ENCODE results near the gene HADH. TPM values are rescaled to one million over a fixed set of nuclear protein-coding genes. Genes with fewer than 3 reads are reported as not detected.
"Not testable (repeated sequence)": the region's sequence is repeated elsewhere in the genome, so short reads cannot be mapped to it uniquely, and the experiment has no call there.

HADH gene
- total RNA-seq, 1 donor from 2014 or later: 34.3 TPM

DNA sequence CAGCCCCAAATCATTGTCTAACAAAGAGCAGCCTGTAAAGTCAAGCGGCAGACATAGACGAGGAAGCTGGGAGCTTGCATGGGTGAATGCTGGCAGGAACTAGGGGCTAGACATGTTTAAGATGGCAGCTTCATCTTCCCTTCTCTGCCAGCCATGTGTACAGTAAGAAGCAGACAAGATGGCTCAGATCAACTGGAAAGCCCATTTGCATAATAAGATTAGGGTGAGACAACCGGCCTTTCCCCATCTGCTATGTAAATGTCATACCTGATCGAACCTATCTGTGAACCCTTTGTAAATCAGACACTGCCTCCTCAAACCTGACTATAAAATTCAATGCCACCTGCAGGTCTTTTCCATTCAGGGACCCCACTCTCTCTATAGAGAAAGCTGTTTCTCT is 22.8 kb upstream of the HADH start:
- intact Hi-C loops (cut with DNase I): no loop called here
- no peaks in the 10 kb centered on the region for H3K27me3 ChIP-seq
- no peak for DNase-seq (ENCODE audit: low spot score in 2 of 2)
- no peaks in the 10 kb centered on the region for H3K36me3 ChIP-seq
- peaks cover 0 to 5% of the 10 kb centered on the region in 2 donors for H3K4me1 ChIP-seq
- no peak overlapping the region for H3K27ac ChIP-seq
- no peaks in the 10 kb centered on the region for H3K9me3 ChIP-seq
- TF ChIP-seq, protein P1, sequence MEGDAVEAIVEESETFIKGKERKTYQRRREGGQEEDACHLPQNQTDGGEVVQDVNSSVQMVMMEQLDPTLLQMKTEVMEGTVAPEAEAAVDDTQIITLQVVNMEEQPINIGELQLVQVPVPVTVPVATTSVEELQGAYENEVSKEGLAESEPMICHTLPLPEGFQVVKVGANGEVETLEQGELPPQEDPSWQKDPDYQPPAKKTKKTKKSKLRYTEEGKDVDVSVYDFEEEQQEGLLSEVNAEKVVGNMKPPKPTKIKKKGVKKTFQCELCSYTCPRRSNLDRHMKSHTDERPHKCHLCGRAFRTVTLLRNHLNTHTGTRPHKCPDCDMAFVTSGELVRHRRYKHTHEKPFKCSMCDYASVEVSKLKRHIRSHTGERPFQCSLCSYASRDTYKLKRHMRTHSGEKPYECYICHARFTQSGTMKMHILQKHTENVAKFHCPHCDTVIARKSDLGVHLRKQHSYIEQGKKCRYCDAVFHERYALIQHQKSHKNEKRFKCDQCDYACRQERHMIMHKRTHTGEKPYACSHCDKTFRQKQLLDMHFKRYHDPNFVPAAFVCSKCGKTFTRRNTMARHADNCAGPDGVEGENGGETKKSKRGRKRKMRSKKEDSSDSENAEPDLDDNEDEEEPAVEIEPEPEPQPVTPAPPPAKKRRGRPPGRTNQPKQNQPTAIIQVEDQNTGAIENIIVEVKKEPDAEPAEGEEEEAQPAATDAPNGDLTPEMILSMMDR (IDR thresholded peaks at IDR 0.05): no peak
- no peak overlapping the region for H3K4me3 ChIP-seq

DNA sequence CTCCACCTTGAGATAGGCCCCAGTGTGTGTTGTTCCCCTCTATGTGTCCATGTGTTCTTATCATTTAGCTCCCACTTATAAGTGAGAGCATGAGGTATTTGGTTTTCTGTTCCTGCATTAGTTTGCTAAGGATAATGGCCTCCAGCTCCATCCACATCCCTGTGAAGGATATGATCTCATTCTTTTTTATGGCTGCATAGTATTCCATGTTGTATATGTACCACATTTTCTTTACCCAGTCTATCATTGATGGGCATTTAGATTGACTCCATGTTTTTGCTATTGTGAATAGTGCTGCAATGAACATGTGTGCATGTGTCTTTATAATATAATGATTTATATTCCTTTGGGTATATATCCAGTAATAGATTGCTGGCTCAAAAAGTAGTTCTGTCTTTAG is 22.2 kb upstream of the HADH start:
- H3K27me3 ChIP-seq; H3K36me3 ChIP-seq; H3K4me3 ChIP-seq; intact Hi-C loops (cut with DNase I); DNase-seq (ENCODE audit: low spot score in 2 of 2); H3K4me1 ChIP-seq; H3K9me3 ChIP-seq; H3K27ac ChIP-seq: not testable (repeated sequence)

DNA sequence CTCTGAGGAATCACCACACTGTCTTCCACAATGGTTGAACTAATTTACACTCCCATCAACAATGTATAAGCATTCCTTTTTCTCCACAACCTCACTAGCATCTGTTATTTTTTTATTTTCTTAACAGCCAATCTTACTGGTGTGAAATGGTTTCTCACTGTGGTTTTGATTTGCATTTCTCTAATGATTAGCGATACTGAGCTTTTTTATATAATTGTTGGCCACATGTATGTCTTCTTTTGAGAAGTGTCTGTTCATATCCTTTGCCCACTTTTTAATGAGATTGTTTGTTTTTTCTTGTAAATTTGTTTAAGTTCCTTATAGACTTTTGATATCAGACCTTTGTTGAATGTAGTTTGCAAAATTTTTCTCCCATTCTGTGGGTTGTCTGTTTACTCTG is 21.8 kb upstream of the HADH start:
- H3K4me1 ChIP-seq; H3K4me3 ChIP-seq; H3K9me3 ChIP-seq; DNase-seq (ENCODE audit: low spot score in 2 of 2); H3K27ac ChIP-seq; H3K27me3 ChIP-seq; intact Hi-C loops (cut with DNase I); H3K36me3 ChIP-seq: not testable (repeated sequence)

DNA sequence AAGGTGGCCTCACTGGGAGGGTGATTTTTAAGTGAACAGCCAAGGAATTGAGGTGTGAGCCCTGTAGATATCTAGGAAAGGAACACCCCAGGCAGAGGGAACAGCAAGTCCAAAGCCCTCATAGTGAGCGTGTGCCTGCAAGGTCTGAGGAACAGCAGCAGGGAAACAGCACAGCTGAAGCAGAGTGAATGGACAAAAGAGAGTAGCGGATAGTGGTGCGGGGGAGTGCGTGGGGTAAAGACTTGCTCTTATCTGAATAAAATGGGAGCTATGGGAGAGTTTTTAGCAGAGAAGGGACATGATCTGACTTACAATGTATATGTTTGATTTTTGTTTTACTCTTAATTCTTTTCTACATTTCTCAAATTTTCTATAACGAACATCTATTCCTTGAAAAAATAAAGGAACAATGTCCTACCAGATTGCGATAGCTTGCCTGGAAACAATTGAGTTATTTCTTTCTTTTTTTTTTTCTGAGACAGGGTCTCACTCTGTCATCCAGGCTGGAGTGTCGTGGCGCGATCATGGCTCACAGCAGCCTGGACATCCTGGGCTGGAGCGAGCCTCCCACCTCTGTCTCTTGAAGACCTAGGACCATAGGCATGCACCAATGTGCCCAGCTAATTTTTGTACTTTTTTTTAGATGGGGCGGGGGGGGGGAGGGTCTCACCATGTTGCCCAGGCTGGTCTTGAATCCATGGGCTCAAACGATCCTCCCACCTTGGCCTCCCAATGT is 19.5 kb upstream of the HADH start:
- DNase-seq (ENCODE audit: low spot score in 2 of 2): no peak
- Histone ChIP-seq H3K4me1 (no peaks in the 10 kb centered on the region), H3K9me3 (no peaks in the 10 kb centered on the region), H3K36me3 (no peaks in the 10 kb centered on the region), H3K4me3 (no peak overlapping the region), H3K27me3 (no peaks in the 10 kb centered on the region), H3K27ac (no peak overlapping the region)
- intact Hi-C loops (cut with DNase I): no loop called here
- TF ChIP-seq, protein P1 (IDR thresholded peaks at IDR 0.05): no peak

DNA sequence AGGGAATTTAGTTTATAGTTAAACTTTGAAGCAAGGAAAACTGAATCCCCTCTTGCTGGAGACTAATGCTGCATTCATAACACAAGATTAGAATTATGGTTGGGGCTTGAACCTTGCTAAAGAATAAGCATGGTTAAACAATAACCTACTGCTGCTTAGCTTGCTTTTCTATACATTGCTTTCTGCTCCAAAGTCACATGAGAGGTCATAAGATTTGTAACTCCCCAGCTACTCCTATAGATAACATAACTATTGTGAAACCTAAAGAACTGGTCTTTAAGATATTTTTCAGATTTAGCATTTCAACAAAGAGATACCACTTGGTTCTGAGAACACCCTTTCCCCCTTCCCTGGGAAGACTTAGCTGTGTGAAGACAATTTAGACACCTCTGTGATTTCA is 17.1 kb upstream of the HADH start:
- Histone ChIP-seq H3K27ac (no peak overlapping the region), H3K9me3 (no peaks in the 10 kb centered on the region), H3K27me3 (no peaks in the 10 kb centered on the region), H3K36me3 (no peaks in the 10 kb centered on the region), H3K4me1 (no peaks in the 10 kb centered on the region), H3K4me3 (no peak overlapping the region)
- intact Hi-C loops (cut with DNase I): no loop called here
- TF ChIP-seq, protein P1 (IDR thresholded peaks at IDR 0.05): no peak
- DNase-seq (ENCODE audit: low spot score in 2 of 2): no peak

DNA sequence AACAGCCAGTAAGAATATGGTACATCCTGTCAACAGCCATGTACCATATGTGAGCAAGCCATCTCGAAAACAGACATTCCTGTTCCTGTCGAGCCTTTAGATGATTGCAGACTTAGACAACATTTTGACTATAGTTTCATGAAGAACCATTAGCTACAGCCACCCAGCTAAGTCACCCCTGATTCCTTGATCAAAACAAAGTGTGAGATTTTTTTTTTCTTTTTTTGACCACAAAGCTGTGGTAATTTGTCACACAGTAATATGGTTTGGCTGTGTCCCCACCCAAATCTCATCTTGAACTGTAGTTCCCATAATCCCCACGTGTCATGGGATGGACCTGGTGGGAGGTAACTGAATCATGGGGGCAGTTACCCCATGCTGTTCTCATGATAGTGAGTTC is 15.2 kb upstream of the HADH start:
- H3K4me3 ChIP-seq: no peak overlapping the region
- intact Hi-C loops (cut with DNase I): no loop called here
- H3K27ac ChIP-seq: no peak overlapping the region

More for the DNA sequence above, 15.2 kb upstream of the HADH start:
- Histone ChIP-seq H3K27me3 (no peaks in the 10 kb centered on the region), H3K36me3 (no peaks in the 10 kb centered on the region), H3K4me1 (no peaks in the 10 kb centered on the region), H3K9me3 (no peaks in the 10 kb centered on the region)
- TF ChIP-seq, protein P1 (IDR thresholded peaks at IDR 0.05): no peak
- DNase-seq (ENCODE audit: low spot score in 2 of 2): no peak

All from ascending aorta (tissue), 2 donors.